PC-3 (cell line): ENCODE measurements around the gene PPEF2. TPM values are rescaled to one million over a fixed set of nuclear protein-coding genes. Genes with fewer than 3 reads are reported as not detected.
"Not testable (repeated sequence)": the region's sequence is repeated elsewhere in the genome, so short reads cannot be mapped to it uniquely, and the experiment has no call there.

Experiments used
- ATAC-seq: fragments of 200-7000 bp; cut with Tn5 transposase; 2 replicates; pipeline ENCODE4 v1.9.1; 2020; ENCODE audit warnings: mild to moderate bottlenecking, moderate library complexity
- BruUV-seq: library from RNA; stranded (reverse); fragments of 400-500 nt; replicated peaks from 2 replicates; lab custom pipeline; 2021; lab: Mats Ljungman, UMichigan
- CTCF ChIA-PET: fragments of 300-600 bp; sonication (Branson Sonifier 250); formaldehyde crosslinking; loops from one replicate; lab custom pipeline; 2022; ENCODE audit warnings: antibody characterized with exemption; lab: Charles Lee
- POLR2A ChIA-PET: fragments of 300-600 bp; sonication (Branson Sonifier 250); formaldehyde crosslinking; loops from one replicate; lab custom pipeline; 2022; ENCODE audit warnings: antibody characterized with exemption; ENCODE audit not compliant: unreplicated experiment; lab: Charles Lee
- DNase-seq: peaks from one replicate; pipeline ENCODE4 v3.0.0-alpha.2; 2015
- H2AFZ ChIP-seq: fragments of 300-600 bp; sonication (generic); 2 replicates; pipeline ENCODE4 v1.6.0; 2016; ENCODE audit warnings: antibody characterized with exemption, low read length
- H3F3A ChIP-seq: fragments of 300-600 bp; sonication (generic); one replicate; pipeline ENCODE4 v1.6.0; 2017; ENCODE audit warnings: antibody characterized with exemption, low read length, control low read depth, mild to moderate bottlenecking; ENCODE audit not compliant: unreplicated experiment
- H3K27ac ChIP-seq: fragments of 300-600 bp; sonication (generic); 2 replicates; pipeline ENCODE4 v1.5.1; 2016; ENCODE audit warnings: mild to moderate bottlenecking, low read length
- H3K27me3 ChIP-seq: fragments of 300-600 bp; sonication (generic); 2 replicates; pipeline ENCODE4 v1.6.1; 2016; ENCODE audit warnings: low read length, mixed read lengths
- H3K36me3 ChIP-seq: fragments of 300-600 bp; sonication (generic); 2 replicates; pipeline ENCODE4 v1.6.1; 2016; ENCODE audit warnings: low read depth, mixed run types, low read length, mixed read lengths
- H3K4me1 ChIP-seq: fragments of 300-600 bp; sonication (generic); 2 replicates; pipeline ENCODE4 v1.5.1; 2016; ENCODE audit warnings: low read length; ENCODE audit not compliant: insufficient read depth
- H3K4me2 ChIP-seq: fragments of 300-600 bp; sonication (generic); 2 replicates; pipeline ENCODE4 v1.6.0; 2016; ENCODE audit warnings: low read length
- H3K4me3 ChIP-seq: fragments of 300-600 bp; sonication (generic); 2 replicates; pipeline ENCODE4 v1.5.1; 2016; ENCODE audit warnings: mild to moderate bottlenecking, low read length, mixed read lengths
- H3K79me2 ChIP-seq: fragments of 300-600 bp; sonication (generic); 2 replicates; pipeline ENCODE4 v1.6.1; 2017; ENCODE audit warnings: low read length, mixed read lengths
- H3K9ac ChIP-seq: fragments of 300-600 bp; sonication (generic); 2 replicates; pipeline ENCODE4 v1.6.0; 2016; ENCODE audit warnings: mild to moderate bottlenecking, low read length
- H3K9me2 ChIP-seq: fragments of 300-600 bp; sonication (generic); replicated peaks from 2 replicates; pipeline ENCODE4 v1.6.1; 2016; ENCODE audit warnings: mixed run types, low read length, mixed read lengths
- H3K9me3 ChIP-seq: fragments of 300-600 bp; sonication (generic); 2 replicates; pipeline ENCODE4 v1.6.1; 2016; ENCODE audit warnings: low read length, mixed read lengths
- H4K20me1 ChIP-seq: fragments of 300-600 bp; sonication (generic); 2 replicates; pipeline ENCODE4 v1.6.1; 2016; ENCODE audit warnings: low read length, mixed read lengths
- CTCF ChIP-seq: fragments of 300-600 bp; sonication (generic); conservative IDR thresholded peaks from 2 replicates; pipeline ENCODE4 v1.5.1; 2017; ENCODE audit warnings: antibody characterized with exemption, low read depth, mild to moderate bottlenecking, low read length
- EZH2 ChIP-seq: fragments of 300-600 bp; sonication (generic); IDR thresholded peaks from one replicate; pipeline ENCODE4 v1.6.1; 2017; ENCODE audit warnings: antibody characterized with exemption, mild to moderate bottlenecking, low read length; ENCODE audit not compliant: unreplicated experiment
- EZH2phosphoT487 ChIP-seq: fragments of 300-600 bp; sonication (generic); IDR thresholded peaks from 2 replicates; pipeline ENCODE4 v1.6.1; 2018; ENCODE audit warnings: mild to moderate bottlenecking, antibody characterized with exemption, low read length, borderline replicate concordance
- intact Hi-C: fragments of 100-400 bp; cut with micrococcal nuclease; formaldehyde crosslinking; loops from 2 replicates; pipeline ENCODE4 v1.9.0; 2023
- total RNA-seq: library from RNA; depleted of rRNA; stranded (reverse); fragments of >200 nt; gene quantifications from 2 replicates; pipeline ENCODE4 v1.2.3, GENCODE V29; 2014

PPEF2 gene
- total RNA-seq, 1 experiment from 2014 or later, result 0.04 TPM

DNA sequence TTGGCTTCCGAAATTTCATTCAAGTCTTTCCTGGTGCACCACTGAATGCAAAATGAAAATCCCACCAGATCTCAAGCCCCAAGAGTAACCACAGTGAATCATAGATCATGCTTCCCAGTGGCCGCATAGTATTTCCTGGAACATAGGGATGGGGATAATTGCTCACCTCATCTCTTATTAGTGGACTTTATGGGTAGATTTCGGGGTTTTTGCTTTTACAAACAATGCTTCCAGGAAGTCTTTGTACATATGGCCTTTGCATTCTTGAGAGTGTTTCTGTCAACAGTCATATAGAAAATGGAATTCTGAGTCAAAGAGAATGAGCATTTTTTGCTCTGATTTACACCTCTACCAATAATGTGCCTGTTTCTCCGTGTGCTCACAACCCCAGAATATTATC is 53.4 kb downstream of the PPEF2 start:
- Histone ChIP-seq H3K36me3 (no peaks in the 10 kb centered on the region), H3K79me2 (no peaks in the 10 kb centered on the region), H3K9ac (no peak overlapping the region), H3K27ac (no peak overlapping the region), H3K4me3 (no peak overlapping the region), H3F3A (no peaks in the 10 kb centered on the region), H3K4me1 (0 out of 2 replicates have a peak, but pooled peaks cover 7% of the 10 kb centered on the region), H3K9me3 (no peaks in the 10 kb centered on the region), H4K20me1 (no peaks in the 10 kb centered on the region), H2AFZ (peak overlapping the region; percentile 55; the same call in 1 of the 2 replicates), H3K4me2 (peak overlapping the region; percentile 63; the same call in 1 of the 2 replicates), H3K27me3 (no peaks in the 10 kb centered on the region), H3K9me2 (no peaks in the 10 kb centered on the region)
- no TSS peak for BruUV-seq
- CTCF ChIA-PET, result no interaction called here
- POLR2A ChIA-PET, result no interaction called here
- peak; percentile 29; the same call in 1 of the 2 replicates for ATAC-seq
- TF ChIP-seq CTCF, result no peak
- no peak for TF ChIP-seq EZH2
- TF ChIP-seq EZH2phosphoT487, result no peak
- intact Hi-C loops, result no loop called here
- DNase-seq, result no peak

GRCh38 chr4:75848171-75848760 is 54.0 kb downstream of the PPEF2 start:
- H3K27ac ChIP-seq, POLR2A ChIA-PET, H3F3A ChIP-seq, H4K20me1 ChIP-seq, H3K36me3 ChIP-seq, H3K27me3 ChIP-seq, H3K4me1 ChIP-seq, H3K9me2 ChIP-seq, H3K79me2 ChIP-seq, H3K9me3 ChIP-seq, H3K4me3 ChIP-seq, intact Hi-C loops, BruUV-seq, H3K9ac ChIP-seq: not testable (repeated sequence)
- DNase-seq (peak; percentile 77), ATAC-seq (peak; percentile 81)
- Histone ChIP-seq H2AFZ (peak overlapping the region; percentile 55; the same call in 1 of the 2 replicates), H3K4me2 (peak overlapping the region; percentile 63)
- CTCF ChIA-PET, result interaction anchor here (0.5 to 0.7 kb wide), 7 partner anchors 21 to 431 kb away, joined by 3 to 5 read pairs (median 3); no protein-coding TSS in a partner anchor
- peak; percentile 59; the same call in 1 of the 2 replicates for TF ChIP-seq CTCF

- DNase-seq, result peak; percentile 17
- CTCF ChIA-PET, result no interaction called here
- TF ChIP-seq EZH2 (no peak), CTCF (no peak), EZH2phosphoT487 (no peak)
- H4K20me1 ChIP-seq, result no peaks in the 10 kb centered on the region
- no TSS peak for BruUV-seq
- no peak overlapping the region for H2AFZ ChIP-seq
- H3K79me2 ChIP-seq, result no peaks in the 10 kb centered on the region
- H3K27ac ChIP-seq, result no peak overlapping the region
- no peaks in the 10 kb centered on the region for H3K9me3 ChIP-seq
- H3K4me2 ChIP-seq, result no peak overlapping the region
- H3K4me3 ChIP-seq, result no peak overlapping the region
- H3K9ac ChIP-seq, result no peak overlapping the region
- H3K36me3 ChIP-seq, result no peaks in the 10 kb centered on the region
- POLR2A ChIA-PET, result no interaction called here
- H3K27me3 ChIP-seq, result no peaks in the 10 kb centered on the region
- H3F3A ChIP-seq, result no peaks in the 10 kb centered on the region
- peak; percentile 56 for ATAC-seq
- H3K4me1 ChIP-seq, result 0 out of 2 replicates have a peak, but pooled peaks cover 7% of the 10 kb centered on the region
- intact Hi-C loops, result loop anchor here (2.0 kb wide), 1 partner anchor 23 kb away; no protein-coding TSS in a partner anchor
- no peaks in the 10 kb centered on the region for H3K9me2 ChIP-seq
These were observed 56.3 kb downstream of the PPEF2 start for GRCh38 chr4:75845992-75846391.
